ENCODE data around the gene NOP9.

NOP9 gene

DNA sequence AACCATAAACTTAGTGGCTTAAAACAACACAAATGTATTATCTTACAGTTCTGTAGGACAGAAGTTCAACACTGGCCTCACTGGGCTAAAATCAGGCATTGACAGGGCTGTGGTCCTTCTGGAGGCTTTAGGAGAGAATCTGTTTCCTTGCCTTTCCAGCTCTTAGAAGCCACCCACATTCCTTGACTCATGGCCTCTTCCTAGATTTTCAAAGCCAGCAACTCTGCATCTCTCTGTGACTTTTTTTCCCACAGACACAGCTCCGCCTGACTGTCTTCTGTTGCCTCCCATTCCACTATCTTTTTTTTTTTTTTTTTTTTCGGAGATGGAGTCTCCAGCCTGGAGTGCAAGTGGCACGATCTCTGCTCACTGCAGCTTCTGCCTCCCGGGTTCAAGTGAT is 56.6 kb downstream of the NOP9 start:
- DNase-seq, result no peak
